Measurements from ENCODE around the gene MIXL1.
"Not testable (repeated sequence)": the region's sequence is repeated elsewhere in the genome, so short reads cannot be mapped to it uniquely, and the experiment has no call there.

Gene MIXL1

DNA sequence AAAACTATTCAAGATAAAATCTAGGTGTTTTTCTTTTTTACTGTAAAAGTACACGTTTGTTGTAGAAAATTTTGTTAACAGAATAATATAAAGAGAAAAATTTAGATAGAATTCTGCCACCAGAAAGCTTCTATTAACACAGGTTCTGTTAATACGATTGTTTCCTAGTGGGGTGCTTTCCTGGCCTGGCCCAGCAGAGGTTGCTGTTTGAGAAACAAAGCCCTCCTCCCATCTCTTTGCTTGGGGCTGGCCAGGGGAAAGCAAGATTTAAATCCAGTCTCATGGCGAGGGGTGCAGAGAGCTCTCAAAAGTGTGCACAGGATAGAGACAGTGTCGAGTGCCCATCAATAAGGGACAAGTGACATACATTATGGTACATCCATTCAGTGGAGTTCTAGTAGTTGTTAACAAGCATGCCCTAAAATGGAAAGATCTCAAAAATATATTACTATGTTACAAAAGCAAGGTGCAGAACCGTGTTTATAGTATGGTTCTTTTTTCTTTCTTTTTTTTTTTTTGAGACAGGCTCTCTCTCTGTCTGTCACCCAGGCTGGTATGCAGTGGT is 22.4 kb upstream of the MIXL1 start:
- Histone ChIP-seq H3K9ac (ENCODE audit: low read length in 2 of 2) (no peak overlapping the region), H3K4me1 (ENCODE audit: control insufficient read depth, insufficient read depth, low read length) (no peaks in the 10 kb centered on the region), H3K36me3 (ENCODE audit: control insufficient read depth in 2 of 2, insufficient read depth in 2 of 2, low read length in 2 of 2) (no peaks in the 10 kb centered on the region), H3K9me3 (ENCODE audit: control insufficient read depth in 2 of 2, low read length in 2 of 2) (no peaks in the 10 kb centered on the region), H3K4me3 (ENCODE audit: low read length in 2 of 2) (no peak overlapping the region), H3K27ac (ENCODE audit: low read length) (no peak overlapping the region), H3K27me3 (ENCODE audit: control insufficient read depth in 1 of 2, insufficient read depth in 2 of 2, low read length in 2 of 2) (peaks cover 0 to 3% of the 10 kb centered on the region in 2 donors)

DNA sequence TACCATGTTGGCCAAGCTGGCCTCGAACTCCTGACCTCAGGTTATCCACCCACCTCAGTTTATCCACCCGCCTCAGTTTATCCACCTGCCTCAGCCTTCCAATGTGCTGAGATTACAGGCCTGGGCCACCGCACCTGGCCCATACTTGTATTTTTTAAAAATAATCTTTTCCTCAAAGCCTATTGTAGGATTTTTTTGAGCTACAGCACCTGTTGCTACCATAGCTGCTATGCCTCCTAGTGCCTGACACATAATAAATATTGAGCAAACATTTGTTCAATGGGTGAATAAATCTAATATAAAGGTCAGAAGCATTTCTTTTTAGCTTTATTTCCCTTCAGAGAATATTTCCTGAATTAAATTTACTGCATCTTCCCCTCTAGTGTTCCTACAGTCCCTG is 21.2 kb upstream of the MIXL1 start:
- no peaks in the 10 kb centered on the region for H3K4me1 ChIP-seq (ENCODE audit: control insufficient read depth, insufficient read depth, low read length)
- H3K36me3 ChIP-seq (ENCODE audit: control insufficient read depth in 2 of 2, insufficient read depth in 2 of 2, low read length in 2 of 2) = no peaks in the 10 kb centered on the region
- H3K27me3 ChIP-seq (ENCODE audit: control insufficient read depth in 1 of 2, insufficient read depth in 2 of 2, low read length in 2 of 2) = peaks cover 0 to 3% of the 10 kb centered on the region in 2 donors
- H3K9me3 ChIP-seq (ENCODE audit: control insufficient read depth in 2 of 2, low read length in 2 of 2) = no peaks in the 10 kb centered on the region
- no peak overlapping the region for H3K27ac ChIP-seq (ENCODE audit: low read length)
- H3K9ac ChIP-seq (ENCODE audit: low read length in 2 of 2) = no peak overlapping the region
- no peak overlapping the region for H3K4me3 ChIP-seq (ENCODE audit: low read length in 2 of 2)

DNA sequence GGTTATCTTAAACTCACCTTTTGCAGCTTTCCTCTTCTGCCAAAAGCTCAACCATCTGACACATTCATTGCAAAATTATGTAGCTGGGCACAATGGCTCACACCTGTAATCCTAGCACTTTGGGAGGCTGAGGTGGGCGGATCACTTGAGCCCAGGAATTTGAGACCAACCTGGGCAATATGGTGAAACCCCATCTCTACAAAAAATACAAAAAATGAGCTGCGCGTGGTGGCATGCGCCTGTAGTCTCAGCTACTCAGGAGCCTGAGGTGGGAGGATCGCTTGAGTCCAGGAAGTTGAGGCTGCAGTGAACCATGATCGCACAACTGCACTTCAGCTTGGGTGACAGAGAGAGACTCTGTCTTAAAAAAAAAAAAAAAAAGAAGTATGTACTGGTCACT is 20.8 kb upstream of the MIXL1 start:
- not testable (repeated sequence) for H3K36me3 ChIP-seq (ENCODE audit: control insufficient read depth in 2 of 2, insufficient read depth in 2 of 2, low read length in 2 of 2); H3K4me1 ChIP-seq (ENCODE audit: control insufficient read depth, insufficient read depth, low read length)

GRCh38 chr1:226203240-226203639 is 20.2 kb upstream of the MIXL1 start:
- Histone ChIP-seq H3K9ac (ENCODE audit: low read length in 2 of 2) (no peak overlapping the region), H3K27me3 (ENCODE audit: control insufficient read depth in 1 of 2, insufficient read depth in 2 of 2, low read length in 2 of 2) (peaks cover 0 to 3% of the 10 kb centered on the region in 2 donors), H3K4me1 (ENCODE audit: control insufficient read depth, insufficient read depth, low read length) (no peaks in the 10 kb centered on the region), H3K4me3 (ENCODE audit: low read length in 2 of 2) (no peak overlapping the region), H3K9me3 (ENCODE audit: control insufficient read depth in 2 of 2, low read length in 2 of 2) (no peaks in the 10 kb centered on the region), H3K36me3 (ENCODE audit: control insufficient read depth in 2 of 2, insufficient read depth in 2 of 2, low read length in 2 of 2) (no peaks in the 10 kb centered on the region), H3K27ac (ENCODE audit: low read length) (no peak overlapping the region)

More for the DNA sequence above, 20.8 kb upstream of the MIXL1 start:
- H3K27me3 ChIP-seq (ENCODE audit: control insufficient read depth in 1 of 2, insufficient read depth in 2 of 2, low read length in 2 of 2); H3K9ac ChIP-seq (ENCODE audit: low read length in 2 of 2); H3K4me3 ChIP-seq (ENCODE audit: low read length in 2 of 2); H3K9me3 ChIP-seq (ENCODE audit: control insufficient read depth in 2 of 2, low read length in 2 of 2); H3K27ac ChIP-seq (ENCODE audit: low read length): not testable (repeated sequence)

GRCh38 chr1:226203655-226204054 is 19.8 kb upstream of the MIXL1 start:
- Histone ChIP-seq H3K4me3 (ENCODE audit: low read length in 2 of 2) (no peak overlapping the region), H3K9ac (ENCODE audit: low read length in 2 of 2) (no peak overlapping the region), H3K9me3 (ENCODE audit: control insufficient read depth in 2 of 2, low read length in 2 of 2) (no peaks in the 10 kb centered on the region), H3K36me3 (ENCODE audit: control insufficient read depth in 2 of 2, insufficient read depth in 2 of 2, low read length in 2 of 2) (no peaks in the 10 kb centered on the region), H3K27ac (ENCODE audit: low read length) (no peak overlapping the region), H3K4me1 (ENCODE audit: control insufficient read depth, insufficient read depth, low read length) (no peaks in the 10 kb centered on the region), H3K27me3 (ENCODE audit: control insufficient read depth in 1 of 2, insufficient read depth in 2 of 2, low read length in 2 of 2) (peaks cover 0 to 3% of the 10 kb centered on the region in 2 donors)

GRCh38 chr1:226204198-226204597 is 19.3 kb upstream of the MIXL1 start:
- peaks cover 0 to 3% of the 10 kb centered on the region in 2 donors for H3K27me3 ChIP-seq (ENCODE audit: control insufficient read depth in 1 of 2, insufficient read depth in 2 of 2, low read length in 2 of 2)
- no peaks in the 10 kb centered on the region for H3K4me1 ChIP-seq (ENCODE audit: control insufficient read depth, insufficient read depth, low read length)
- H3K9me3 ChIP-seq (ENCODE audit: control insufficient read depth in 2 of 2, low read length in 2 of 2) = no peaks in the 10 kb centered on the region
- no peak overlapping the region for H3K9ac ChIP-seq (ENCODE audit: low read length in 2 of 2)
- no peak overlapping the region for H3K27ac ChIP-seq (ENCODE audit: low read length)
- H3K4me3 ChIP-seq (ENCODE audit: low read length in 2 of 2) = no peak overlapping the region
- H3K36me3 ChIP-seq (ENCODE audit: control insufficient read depth in 2 of 2, insufficient read depth in 2 of 2, low read length in 2 of 2) = no peaks in the 10 kb centered on the region

DNA sequence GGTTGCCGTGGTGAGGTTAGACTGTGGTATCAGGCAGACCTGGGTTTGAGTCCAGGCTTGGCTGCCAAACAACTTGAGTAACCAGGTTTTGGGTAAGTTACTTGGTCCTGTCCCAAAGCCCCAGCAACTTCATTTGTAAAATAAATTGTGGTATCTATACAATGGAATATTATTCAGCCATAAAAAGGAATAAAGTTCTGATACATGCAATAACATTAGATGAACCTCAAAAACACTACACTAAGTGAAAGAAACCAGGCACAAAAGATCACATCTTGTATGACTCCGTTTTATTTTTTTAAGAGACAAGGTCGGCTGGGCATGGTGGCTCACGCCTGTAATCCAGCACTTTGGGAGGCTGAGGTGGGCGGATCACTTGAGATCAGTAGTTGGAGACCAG is 16.4 kb upstream of the MIXL1 start:
- no peak overlapping the region for H3K4me3 ChIP-seq (ENCODE audit: low read length in 2 of 2)
- peaks cover 0 to 3% of the 10 kb centered on the region in 2 donors for H3K27me3 ChIP-seq (ENCODE audit: control insufficient read depth in 1 of 2, insufficient read depth in 2 of 2, low read length in 2 of 2)

GRCh38 chr1:226209307-226210059 is 14.0 kb upstream of the MIXL1 start:
- no peak overlapping the region for H3K4me3 ChIP-seq (ENCODE audit: low read length in 2 of 2)
- no peak overlapping the region for H3K27ac ChIP-seq (ENCODE audit: low read length)
- no peaks in the 10 kb centered on the region for H3K36me3 ChIP-seq (ENCODE audit: control insufficient read depth in 2 of 2, insufficient read depth in 2 of 2, low read length in 2 of 2)
- no peaks in the 10 kb centered on the region for H3K4me1 ChIP-seq (ENCODE audit: control insufficient read depth, insufficient read depth, low read length)
- no peak overlapping the region for H3K9ac ChIP-seq (ENCODE audit: low read length in 2 of 2)
- H3K27me3 ChIP-seq (ENCODE audit: control insufficient read depth in 1 of 2, insufficient read depth in 2 of 2, low read length in 2 of 2) = no peaks in the 10 kb centered on the region
- no peaks in the 10 kb centered on the region for H3K9me3 ChIP-seq (ENCODE audit: control insufficient read depth in 2 of 2, low read length in 2 of 2)

More for the DNA sequence above, 16.4 kb upstream of the MIXL1 start:
- H3K36me3 ChIP-seq (ENCODE audit: control insufficient read depth in 2 of 2, insufficient read depth in 2 of 2, low read length in 2 of 2) = no peaks in the 10 kb centered on the region
- H3K27ac ChIP-seq (ENCODE audit: low read length) = no peak overlapping the region
- H3K9me3 ChIP-seq (ENCODE audit: control insufficient read depth in 2 of 2, low read length in 2 of 2) = no peaks in the 10 kb centered on the region
- no peak overlapping the region for H3K9ac ChIP-seq (ENCODE audit: low read length in 2 of 2)
- H3K4me1 ChIP-seq (ENCODE audit: control insufficient read depth, insufficient read depth, low read length) = no peaks in the 10 kb centered on the region

GRCh38 chr1:226210571-226211176 is 12.8 kb upstream of the MIXL1 start:
- Histone ChIP-seq H3K36me3 (ENCODE audit: control insufficient read depth in 2 of 2, insufficient read depth in 2 of 2, low read length in 2 of 2) (no peaks in the 10 kb centered on the region), H3K4me1 (ENCODE audit: control insufficient read depth, insufficient read depth, low read length) (no peaks in the 10 kb centered on the region), H3K9ac (ENCODE audit: low read length in 2 of 2) (no peak overlapping the region), H3K27me3 (ENCODE audit: control insufficient read depth in 1 of 2, insufficient read depth in 2 of 2, low read length in 2 of 2) (no peaks in the 10 kb centered on the region), H3K27ac (ENCODE audit: low read length) (no peak overlapping the region), H3K9me3 (ENCODE audit: control insufficient read depth in 2 of 2, low read length in 2 of 2) (no peaks in the 10 kb centered on the region), H3K4me3 (ENCODE audit: low read length in 2 of 2) (no peak overlapping the region)

GRCh38 chr1:226211181-226211821 is 12.2 kb upstream of the MIXL1 start:
- H3K27ac ChIP-seq (ENCODE audit: low read length) = no peak overlapping the region
- H3K27me3 ChIP-seq (ENCODE audit: control insufficient read depth in 1 of 2, insufficient read depth in 2 of 2, low read length in 2 of 2) = no peaks in the 10 kb centered on the region
- no peaks in the 10 kb centered on the region for H3K9me3 ChIP-seq (ENCODE audit: control insufficient read depth in 2 of 2, low read length in 2 of 2)
- H3K4me3 ChIP-seq (ENCODE audit: low read length in 2 of 2) = no peak overlapping the region
- no peak overlapping the region for H3K9ac ChIP-seq (ENCODE audit: low read length in 2 of 2)
- no peaks in the 10 kb centered on the region for H3K4me1 ChIP-seq (ENCODE audit: control insufficient read depth, insufficient read depth, low read length)
- H3K36me3 ChIP-seq (ENCODE audit: control insufficient read depth in 2 of 2, insufficient read depth in 2 of 2, low read length in 2 of 2) = no peaks in the 10 kb centered on the region
